AG09309 (cell line): ENCODE measurements around the gene MYH6.
"Not testable (repeated sequence)": the region's sequence is repeated elsewhere in the genome, so short reads cannot be mapped to it uniquely, and the experiment has no call there.

Experiments used
- DNase-seq: peaks from one replicate; pipeline ENCODE4 v3.0.0-alpha.2; 2010; ENCODE audit warnings: low read depth
- H3K4me3 ChIP-seq: 2 replicates; pipeline ENCODE4 v1.5.1; 2011; ENCODE audit warnings: mild to moderate bottlenecking, low read depth, low read length, moderate library complexity; ENCODE audit not compliant: control insufficient read depth
- TF ChIP-seq, protein P1 (sequence below): IDR thresholded peaks from 2 replicates; pipeline ENCODE4 v1.5.1; 2011; ENCODE audit warnings: mild to moderate bottlenecking, low read depth, low read length, inconsistent platforms; ENCODE audit not compliant: insufficient read depth, control insufficient read depth; ENCODE audit errors: missing control alignments

The MYH6 gene

DNA sequence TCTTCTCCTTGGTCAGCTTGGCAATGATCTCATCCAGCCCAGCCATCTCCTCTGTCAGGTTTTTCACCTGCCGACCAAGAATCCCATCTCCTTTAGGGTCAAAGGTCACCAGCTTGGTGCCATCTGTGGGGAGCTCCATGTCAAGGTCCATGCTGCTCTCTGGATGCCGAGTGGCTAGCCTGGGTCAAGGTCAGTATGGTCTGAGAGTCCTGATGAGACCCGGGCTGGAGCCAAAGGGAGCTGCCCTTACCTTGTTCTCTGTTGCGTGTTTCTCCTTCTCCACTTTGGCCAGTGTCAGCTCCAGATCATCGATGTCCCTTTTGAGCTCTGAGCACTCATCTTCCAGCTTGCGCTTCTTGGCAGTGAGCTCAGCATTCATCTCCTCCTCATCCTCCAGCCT lies 15.6 kb upstream of the MYH6 start:
- no peak for DNase-seq
- no peak overlapping the region for H3K4me3 ChIP-seq
- TF ChIP-seq, protein P1, sequence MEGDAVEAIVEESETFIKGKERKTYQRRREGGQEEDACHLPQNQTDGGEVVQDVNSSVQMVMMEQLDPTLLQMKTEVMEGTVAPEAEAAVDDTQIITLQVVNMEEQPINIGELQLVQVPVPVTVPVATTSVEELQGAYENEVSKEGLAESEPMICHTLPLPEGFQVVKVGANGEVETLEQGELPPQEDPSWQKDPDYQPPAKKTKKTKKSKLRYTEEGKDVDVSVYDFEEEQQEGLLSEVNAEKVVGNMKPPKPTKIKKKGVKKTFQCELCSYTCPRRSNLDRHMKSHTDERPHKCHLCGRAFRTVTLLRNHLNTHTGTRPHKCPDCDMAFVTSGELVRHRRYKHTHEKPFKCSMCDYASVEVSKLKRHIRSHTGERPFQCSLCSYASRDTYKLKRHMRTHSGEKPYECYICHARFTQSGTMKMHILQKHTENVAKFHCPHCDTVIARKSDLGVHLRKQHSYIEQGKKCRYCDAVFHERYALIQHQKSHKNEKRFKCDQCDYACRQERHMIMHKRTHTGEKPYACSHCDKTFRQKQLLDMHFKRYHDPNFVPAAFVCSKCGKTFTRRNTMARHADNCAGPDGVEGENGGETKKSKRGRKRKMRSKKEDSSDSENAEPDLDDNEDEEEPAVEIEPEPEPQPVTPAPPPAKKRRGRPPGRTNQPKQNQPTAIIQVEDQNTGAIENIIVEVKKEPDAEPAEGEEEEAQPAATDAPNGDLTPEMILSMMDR, result no peak

DNA sequence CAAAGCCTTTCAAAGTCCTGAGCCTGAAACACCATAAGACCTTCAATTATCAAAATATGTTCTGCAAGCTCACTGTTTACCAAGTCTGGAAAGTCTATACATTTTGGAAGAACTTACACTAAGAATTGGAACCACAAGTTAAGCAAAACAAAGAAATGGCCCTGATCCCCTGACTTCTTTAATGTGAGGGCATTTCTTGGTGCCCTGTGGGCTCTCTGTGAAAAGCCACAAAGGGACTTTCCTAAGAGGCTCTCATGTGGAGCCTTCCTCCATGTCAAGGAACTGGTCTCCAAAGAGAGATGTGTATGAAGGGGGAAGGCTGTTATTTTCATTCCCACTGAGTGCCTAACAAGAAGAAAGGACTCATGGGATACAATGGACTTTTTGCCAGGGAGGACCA lies 13.5 kb upstream of the MYH6 start:
- DNase-seq, result no peak
- H3K4me3 ChIP-seq, result no peak overlapping the region
- TF ChIP-seq, protein P1, result no peak

DNA sequence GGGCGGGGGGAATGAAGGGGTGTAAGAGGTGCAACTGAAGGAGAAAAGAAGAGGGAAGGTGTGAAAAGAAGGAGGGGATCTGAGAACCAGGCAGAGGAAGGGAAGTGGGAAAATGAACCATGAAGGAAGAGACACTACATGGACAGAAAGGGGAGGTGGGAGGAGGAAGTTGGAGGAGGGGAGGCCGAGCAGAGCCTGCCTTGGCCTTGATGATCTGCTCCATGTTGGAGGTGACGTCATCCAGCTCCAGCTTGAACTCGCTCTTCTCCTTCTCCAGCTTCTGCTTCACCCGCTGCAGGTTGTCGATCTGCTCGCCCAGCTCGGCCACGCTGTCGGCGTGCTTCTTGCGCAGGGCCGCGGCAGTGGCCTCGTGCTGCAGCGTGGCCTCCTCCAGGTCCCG lies 11.6 kb upstream of the MYH6 start:
- not testable (repeated sequence) for DNase-seq, H3K4me3 ChIP-seq

DNA sequence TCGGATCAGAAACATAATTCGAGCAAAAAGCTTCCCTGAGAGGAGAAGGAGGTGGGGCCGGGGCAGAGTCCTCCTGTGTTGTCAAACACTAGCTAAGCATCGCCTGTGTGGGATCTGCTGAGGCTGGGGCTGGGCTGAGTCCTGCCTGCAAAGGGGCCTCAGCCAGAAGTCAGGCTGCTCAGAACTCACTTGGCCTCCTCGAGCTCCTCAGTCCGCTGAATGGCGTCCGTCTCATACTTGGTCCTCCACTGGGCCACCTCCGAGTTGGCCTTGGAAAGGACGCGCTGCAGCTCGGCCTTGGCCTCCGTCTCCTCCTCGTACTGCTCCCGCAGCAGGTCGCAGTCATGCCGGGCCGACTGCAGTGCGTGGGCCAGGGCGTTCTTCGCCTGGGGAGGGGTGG lies 9.9 kb upstream of the MYH6 start:
- TF ChIP-seq, protein P1, result no peak

DNA sequence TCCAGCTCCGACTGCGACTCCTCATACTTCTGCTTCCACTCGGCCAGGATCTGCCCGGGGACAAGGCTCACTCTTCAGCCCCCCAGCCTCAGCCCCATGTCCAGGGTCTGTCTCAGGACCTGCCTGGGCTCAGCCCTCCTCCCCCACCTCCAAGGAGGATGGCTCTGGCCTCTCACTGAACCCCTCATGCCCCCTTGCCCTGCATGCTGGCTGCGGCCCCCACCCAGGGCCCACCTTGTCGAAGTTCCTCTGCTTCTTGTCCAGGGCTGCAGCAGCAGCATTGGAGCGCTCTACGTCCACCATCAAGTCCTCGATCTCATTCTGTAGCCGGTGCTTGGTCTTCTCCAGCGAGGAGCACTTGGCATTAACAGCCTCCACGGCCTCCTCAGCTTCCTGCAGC lies 9.2 kb upstream of the MYH6 start:
- H3K4me3 ChIP-seq, DNase-seq: not testable (repeated sequence)

More for the DNA sequence above, 9.9 kb upstream of the MYH6 start:
- no peak for DNase-seq
- H3K4me3 ChIP-seq, result no peak overlapping the region

DNA sequence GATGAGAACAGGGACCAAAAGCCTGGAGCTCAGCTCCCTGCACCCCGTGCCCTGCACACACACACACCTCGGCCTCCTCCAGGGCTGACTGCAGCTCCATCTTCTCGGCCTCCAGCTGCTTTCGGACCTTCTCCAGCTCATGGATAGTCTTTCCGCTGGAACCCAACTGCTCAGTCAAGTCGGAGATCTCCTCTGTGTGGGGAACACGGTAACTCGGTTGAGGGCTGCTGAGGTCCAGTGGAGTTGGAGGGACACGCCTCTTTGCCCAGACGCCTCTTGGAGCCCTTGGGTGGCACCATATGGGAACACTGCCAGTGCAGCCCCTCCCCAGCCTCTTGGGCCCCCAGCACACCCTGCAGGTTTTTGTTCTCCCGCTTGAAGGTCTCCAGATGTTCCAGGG lies 8.7 kb upstream of the MYH6 start:
- TF ChIP-seq, protein P1, result no peak
- no peak for DNase-seq
- no peak overlapping the region for H3K4me3 ChIP-seq

DNA sequence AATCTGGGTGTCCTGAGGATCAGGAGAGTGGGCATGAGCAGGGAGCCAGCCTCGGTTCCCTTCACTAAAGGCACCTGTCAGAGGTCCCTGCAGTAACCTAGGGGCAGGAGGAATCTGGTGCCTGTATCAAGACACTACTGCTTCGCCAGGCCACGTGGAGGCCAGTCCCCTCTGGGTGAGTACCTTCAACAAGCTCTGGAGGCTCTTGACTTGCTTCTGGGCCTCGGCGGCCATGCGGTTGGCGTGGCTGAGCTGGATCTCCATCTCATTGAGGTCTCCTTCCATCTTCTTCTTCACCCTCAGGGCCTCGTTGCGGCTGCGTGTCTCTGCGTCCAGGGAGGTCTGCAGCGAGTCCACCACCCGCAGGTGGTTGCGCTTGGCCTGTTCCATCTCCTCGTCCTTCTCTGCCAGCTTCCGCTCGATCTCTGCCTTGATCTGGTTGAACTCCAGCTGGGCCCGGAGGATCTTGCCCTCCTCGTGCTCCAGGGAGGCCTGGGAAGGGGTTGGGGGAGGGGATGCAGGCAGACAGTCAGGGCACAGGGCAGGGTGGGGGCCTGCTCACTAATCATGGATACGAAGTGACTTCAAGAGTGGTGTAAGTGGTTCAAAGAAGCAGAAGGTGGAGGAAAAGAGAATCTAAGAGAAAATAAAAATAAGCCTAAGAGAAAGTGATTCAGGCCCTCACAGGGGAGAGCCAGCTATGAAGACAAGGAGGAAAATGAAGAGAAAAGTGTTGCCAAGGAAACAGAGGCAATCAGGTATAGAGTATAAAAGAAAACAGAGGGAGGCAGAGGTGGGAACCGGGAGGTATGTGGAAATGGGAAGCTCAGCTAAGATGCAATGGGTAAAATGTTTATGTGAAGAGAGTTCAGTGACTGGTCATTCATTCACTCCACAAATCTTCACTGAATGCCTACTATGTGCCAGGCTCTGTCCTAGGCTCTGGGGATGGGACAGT lies 8.0 kb upstream of the MYH6 start:
- TF ChIP-seq, protein P1, result no peak
- DNase-seq, result no peak
- no peak overlapping the region for H3K4me3 ChIP-seq
